Measurements from ENCODE around the gene PIEZO1.

PIEZO1 gene

GRCh38 chr16:88768071-88768783, 16.8 kb downstream of the PIEZO1 start:
- DNase-seq (ENCODE audit: low spot score), result no peak

DNA sequence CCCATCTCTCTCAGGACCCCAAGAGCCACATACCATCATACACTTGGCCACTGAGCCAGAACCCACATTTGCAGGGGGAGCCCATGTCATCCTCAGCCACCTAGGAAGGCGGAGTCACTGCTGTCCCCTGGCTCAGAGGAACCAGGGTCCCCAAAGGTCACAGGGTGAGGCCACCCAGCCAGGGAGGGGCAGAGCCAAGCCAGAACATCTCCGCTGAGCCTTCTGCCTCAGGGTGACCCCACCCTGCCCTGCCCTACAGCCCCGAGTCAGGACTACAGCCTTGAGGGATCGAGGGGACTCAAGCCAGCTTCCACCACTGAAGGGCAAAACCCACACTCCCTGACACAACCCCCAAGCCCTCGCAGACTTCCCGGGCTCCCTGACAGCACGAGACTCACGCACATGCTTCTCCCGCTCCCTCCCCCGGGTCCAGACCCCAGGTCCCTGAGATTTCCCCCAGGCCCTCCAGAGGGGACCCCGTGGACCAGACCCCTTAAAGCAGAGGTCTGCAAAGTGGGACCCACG, 17.4 kb downstream of the PIEZO1 start:
- DNase-seq (ENCODE audit: low spot score), result no peak

GRCh38 chr16:88766975-88767374, 18.0 kb downstream of the PIEZO1 start:
- DNase-seq (ENCODE audit: low spot score), result no peak

DNA sequence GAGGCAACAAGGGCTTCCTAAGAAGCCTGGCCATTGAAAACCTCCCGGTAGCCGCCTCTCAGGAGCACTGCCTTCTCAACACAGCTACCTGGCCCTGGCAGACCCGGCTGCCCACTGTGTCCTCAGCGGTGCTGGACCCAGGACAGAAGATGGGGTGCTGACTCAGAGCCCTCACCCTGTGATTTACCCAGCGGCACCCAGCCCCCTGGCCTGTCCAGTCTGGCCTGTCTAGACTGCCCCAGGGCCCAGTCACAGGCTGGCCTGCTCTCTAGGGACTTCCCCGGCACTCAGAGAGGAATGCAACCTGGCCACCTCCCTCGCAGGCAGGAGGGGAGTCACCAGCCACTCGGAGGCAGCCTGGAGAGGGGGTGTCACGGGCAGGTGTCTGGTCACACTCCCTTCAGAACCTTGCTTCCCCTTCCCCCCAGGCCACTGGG, 20.1 kb downstream of the PIEZO1 start:
- DNase-seq (ENCODE audit: low spot score), result no peak

DNA sequence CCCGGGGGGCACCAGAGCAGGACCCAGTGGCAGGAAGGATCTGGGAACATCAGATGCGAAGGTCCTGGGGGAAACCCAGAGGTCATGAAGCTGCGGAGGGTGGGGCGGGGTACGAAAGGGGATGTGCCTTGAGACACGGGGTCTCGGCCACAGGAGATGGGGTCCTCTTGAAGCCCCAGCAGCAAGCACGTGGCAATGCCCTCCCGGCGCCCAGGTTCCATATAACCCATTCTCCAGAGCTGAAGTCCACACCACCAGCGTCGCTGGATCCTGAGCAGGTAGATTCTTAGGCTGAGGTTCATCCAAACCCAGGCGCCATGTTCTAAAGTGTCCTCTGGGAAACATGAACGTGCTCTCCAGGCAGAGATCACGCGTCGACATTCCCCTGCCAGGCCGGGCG, 20.9 kb downstream of the PIEZO1 start:
- no peak for DNase-seq (ENCODE audit: low spot score)

DNA sequence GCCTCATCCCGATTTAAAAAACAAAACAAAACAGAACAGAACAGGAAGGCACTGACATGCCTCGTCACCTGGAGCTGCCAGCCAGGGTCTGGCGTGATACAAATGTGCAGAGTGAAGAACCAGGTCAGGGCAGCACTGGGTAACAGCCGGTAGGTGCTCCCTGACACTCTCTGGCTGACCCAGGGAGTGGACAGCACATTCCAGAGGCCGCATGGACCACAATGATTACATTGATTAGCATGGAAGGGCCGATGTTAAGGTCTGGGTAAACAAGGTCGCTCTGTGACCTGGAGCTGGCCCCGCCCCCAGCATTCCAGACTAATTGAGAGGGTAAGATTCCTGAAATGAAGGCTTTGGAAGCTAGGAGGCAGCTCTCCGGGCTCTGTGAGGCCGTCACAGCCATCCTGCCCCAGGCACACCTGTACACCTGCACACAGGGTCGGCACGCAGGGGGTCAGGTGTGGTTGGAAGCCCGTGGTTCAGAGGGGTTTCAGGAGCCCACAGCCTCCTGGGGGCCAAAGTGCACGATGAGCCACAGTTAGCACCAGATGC, 21.4 kb downstream of the PIEZO1 start:
- no peak for DNase-seq (ENCODE audit: low spot score)

- no peak for DNase-seq (ENCODE audit: low spot score)
Measured at GRCh38 chr16:88762941-88763340, 22.1 kb downstream of the PIEZO1 start.

- no peak for DNase-seq (ENCODE audit: low spot score)
Measured at GRCh38 chr16:88762258-88762870, 22.7 kb downstream of the PIEZO1 start.

GRCh38 chr16:88761830-88762229, 23.2 kb downstream of the PIEZO1 start:
- DNase-seq (ENCODE audit: low spot score), result no peak

- DNase-seq (ENCODE audit: low spot score), result no peak
Measured at GRCh38 chr16:88761143-88761534, 23.9 kb downstream of the PIEZO1 start.

GRCh38 chr16:88760424-88761142, 24.4 kb downstream of the PIEZO1 start:
- DNase-seq (ENCODE audit: low spot score), result no peak

DNA sequence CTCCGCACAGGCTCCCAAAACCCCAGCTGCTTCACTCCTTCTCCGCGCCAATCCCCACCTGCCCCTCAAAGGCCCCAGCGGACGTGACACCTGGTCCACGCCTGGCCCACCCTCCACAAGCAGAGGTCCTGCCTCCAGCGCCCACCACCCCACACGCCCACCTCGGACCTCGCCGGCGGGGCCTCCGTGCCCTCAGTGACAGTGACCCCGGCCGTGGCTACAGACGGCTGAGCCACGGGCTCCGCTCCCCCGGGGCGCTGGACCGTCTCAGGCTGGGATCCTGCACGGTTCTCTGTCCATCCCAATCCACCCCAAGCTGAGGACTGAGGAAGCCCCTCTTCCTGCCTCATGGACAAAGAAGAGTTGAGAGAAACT, 25.1 kb downstream of the PIEZO1 start:
- DNase-seq (ENCODE audit: low spot score), result no peak

DNA sequence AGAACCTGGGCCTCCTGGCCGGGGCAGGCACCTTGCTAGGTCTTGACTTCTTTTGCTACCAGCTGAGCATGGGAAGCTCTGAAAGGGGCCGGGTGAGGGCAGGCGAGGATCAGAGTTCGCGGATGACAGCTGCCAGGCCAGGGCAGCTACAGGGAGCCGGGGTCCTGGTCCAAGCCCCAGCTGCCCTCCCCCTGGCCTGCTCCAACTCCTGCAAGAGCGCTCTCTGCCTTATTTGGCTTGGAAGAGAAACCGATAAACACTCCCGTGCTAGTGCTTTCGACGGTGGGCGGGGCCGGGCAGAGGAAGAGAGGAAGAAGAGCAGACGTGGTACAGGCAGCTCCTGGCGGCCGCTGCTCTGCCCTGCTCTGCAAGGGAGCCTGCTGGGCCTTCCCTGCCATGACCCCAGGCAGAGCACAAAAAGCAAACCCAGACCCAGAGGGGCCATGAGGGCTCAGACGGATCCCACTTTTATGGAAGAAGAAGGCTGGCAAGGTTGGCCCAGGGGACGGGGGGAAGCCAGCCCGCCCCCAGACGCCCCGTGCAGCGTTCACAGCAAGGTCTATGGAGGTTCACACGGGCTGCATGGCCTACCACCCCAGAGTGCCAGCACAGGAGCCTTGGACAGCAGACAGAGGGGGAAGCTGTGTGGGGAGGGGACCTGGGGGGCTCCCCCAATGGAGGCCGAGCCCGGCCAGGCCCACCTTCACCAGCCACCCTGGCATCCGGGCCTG, 25.6 kb downstream of the PIEZO1 start:
- peak; percentile 54 for DNase-seq (ENCODE audit: low spot score)

DNA sequence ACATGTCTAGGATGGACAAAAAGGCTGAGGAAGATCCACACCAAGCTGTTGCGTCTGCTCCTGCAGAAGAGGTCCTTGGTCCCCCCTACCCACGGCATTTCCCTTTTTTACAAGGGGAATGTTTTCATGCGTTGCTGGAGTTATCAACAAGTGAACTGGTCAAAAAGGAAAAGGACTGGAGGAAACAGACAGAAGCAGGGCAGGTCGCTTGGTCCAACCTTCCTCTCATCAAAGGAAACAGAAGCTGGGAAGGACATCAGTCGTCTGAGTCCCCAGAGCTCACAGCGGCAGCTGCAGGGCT, 26.1 kb downstream of the PIEZO1 start:
- no peak for DNase-seq (ENCODE audit: low spot score)

- no peak for DNase-seq (ENCODE audit: low spot score)
Measured at GRCh38 chr16:88758227-88758943, 26.6 kb downstream of the PIEZO1 start.

DNA sequence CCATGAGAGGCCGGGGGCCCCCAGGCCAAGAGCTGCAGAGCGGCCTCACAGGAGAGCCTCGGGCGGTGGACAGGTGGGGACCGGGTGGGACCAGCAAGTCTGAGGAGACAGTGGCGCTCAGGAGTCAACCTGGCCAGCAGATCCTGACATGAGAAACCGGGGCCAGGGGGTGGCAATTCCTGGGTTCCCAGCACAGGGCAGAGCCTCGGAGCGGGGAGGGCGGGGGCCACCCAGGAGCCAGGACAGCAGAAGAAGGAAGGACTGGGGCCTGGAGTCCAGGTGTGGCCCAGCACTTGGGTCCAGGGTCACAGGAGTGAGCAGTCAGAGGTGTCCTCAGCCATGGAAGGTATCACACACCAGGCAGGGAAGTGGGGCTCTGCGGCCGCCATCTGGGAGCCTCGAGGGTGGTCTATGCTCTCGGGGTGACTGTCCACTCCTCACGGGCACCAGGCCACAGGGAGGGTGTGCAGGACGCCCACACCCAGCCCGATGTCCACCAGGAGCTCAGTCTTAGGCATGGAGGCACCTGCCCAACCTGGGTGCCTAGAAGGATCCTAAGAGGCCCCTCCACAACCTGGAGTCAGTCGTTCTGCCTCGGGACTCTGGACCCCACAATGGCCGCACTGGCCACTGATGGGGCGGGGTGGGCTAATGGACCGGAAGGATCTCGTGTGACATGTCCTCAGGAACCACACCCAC, 29.1 kb downstream of the PIEZO1 start:
- no peak for DNase-seq (ENCODE audit: low spot score)

DNA sequence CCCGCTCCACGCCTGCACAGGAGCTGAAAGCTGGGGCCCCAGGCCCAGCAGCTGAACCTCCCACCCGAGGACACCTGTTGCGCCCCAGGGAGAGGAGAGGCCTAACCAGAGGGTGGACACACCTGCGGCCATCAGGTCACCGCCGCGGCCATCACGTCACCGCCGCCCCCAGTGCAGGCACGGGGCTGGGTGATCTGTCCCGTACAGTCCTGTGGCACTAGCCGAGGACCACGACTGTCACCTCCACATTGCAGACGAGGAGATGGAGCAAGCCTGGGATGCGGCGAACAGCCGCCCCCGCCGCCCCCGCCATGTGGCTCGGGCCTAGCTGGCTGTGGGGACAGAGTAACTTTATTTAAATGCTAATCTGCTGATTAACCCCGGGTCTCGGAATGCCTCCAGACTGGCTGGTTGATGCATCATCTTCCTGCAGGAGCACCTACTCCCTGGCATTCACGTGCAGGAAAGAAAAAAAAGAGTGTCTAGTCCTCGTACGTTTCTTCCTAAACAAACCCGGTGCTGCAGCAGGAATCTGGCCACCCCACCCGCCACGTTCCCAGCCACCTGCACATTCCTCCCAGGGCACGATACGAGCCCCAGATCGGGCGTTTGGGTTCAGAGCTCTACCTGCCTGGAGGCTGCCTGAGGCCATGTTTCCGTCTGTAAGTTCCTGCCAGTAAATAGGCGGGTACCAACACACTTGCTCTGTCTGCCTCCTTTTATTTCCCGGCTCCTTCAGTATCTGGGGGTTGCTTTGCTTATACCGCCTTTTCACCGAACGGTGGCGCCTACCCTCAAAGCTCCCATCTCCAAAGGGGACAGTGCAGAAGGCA, 29.9 kb downstream of the PIEZO1 start:
- DNase-seq (ENCODE audit: low spot score), result peak; percentile 26

DNA sequence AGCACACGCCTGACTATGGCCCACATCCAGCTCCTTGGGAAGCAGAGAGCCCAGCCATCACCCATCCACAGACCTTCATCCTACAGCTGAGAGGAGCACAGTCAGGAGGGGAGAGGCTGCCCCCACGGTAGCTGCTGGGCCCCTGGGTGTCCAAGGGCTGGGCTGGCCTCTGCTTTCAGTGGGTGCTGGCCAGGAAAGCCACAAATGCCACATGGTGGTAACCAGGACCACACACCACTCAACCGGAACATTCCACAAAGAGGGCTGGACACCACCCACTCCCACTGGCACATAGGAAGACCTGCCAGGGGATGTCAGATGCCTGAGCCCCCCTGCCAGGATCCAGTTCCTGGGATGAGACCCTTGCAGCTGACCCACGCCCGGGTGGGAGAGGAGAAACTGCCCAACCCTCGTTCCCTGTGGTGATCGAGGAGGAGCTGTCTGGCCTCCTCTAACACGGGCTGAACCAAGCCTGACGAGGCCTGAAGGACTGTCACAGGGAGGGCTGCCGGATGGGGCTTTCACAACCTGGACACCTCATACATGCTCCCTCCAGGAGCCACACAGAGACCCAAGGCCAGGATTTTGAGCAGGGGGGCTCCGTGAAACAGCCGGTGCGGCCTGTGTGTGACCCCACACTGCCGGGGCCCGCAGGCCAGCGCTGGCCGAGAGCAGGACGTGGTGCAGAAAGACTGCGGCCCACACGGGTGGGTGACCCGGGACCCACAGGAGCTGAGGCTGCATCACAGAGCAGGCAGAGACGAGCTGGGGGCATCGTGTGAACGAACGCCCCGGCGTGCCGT, 30.7 kb downstream of the PIEZO1 start:
- DNase-seq (ENCODE audit: low spot score), result no peak

GRCh38 chr16:88753602-88754001, 31.4 kb downstream of the PIEZO1 start:
- DNase-seq (ENCODE audit: low spot score), result no peak
